H1 (cell line): Measurements from ENCODE around the gene ACTL7A. TPM values are rescaled to one million over a fixed set of nuclear protein-coding genes. Genes with fewer than 3 reads are reported as not detected.

Source experiments
- CTCF ChIA-PET: fragments of 300-600 bp; sonication (Branson Sonifier 250); formaldehyde crosslinking; loops from one replicate; lab custom pipeline; 2021; ENCODE audit not compliant: partially characterized antibody; lab: Charles Lee
- POLR2A ChIA-PET: fragments of 300-600 bp; sonication (Branson Sonifier 250); formaldehyde crosslinking; loops from one replicate; lab custom pipeline; 2021; ENCODE audit warnings: inconsistent platforms; ENCODE audit not compliant: partially characterized antibody; lab: Charles Lee
- DNase-seq, 2 experiments: peaks; one replicate each; pipeline versions ENCODE4 v3.0.0 to v3.0.0-alpha.2; 2010 to 2022; ENCODE audit warnings: low spot score in 2 of 2, low read depth in 1 of 2, mixed read lengths in 1 of 2
- FAIRE-seq: peaks from 2 replicates; lab custom pipeline; 2011; peaks lifted over from hg19 to GRCh38; lab: Jason Lieb, UNC
- H2AFZ ChIP-seq: 2 replicates; pipeline ENCODE4 v1.8.1; 2012; ENCODE audit warnings: low read length, inconsistent platforms
- H2AK5ac ChIP-seq: 2 replicates; pipeline ENCODE4 v1.6.1; 2013; ENCODE audit warnings: low read depth, low read length
- H2BK120ac ChIP-seq: replicated peaks from 2 replicates; pipeline ENCODE3; 2013; ENCODE audit warnings: low read depth, low read length, inconsistent platforms
- H2BK12ac ChIP-seq: 2 replicates; pipeline ENCODE4 v1.6.1; 2013; ENCODE audit warnings: low read depth, low read length
- H2BK15ac ChIP-seq: 2 replicates; pipeline ENCODE4 v1.6.1; 2013; ENCODE audit warnings: low read length
- H2BK20ac ChIP-seq: 2 replicates; pipeline ENCODE4 v1.6.1; 2013; ENCODE audit warnings: low read length
- H2BK5ac ChIP-seq: 2 replicates; pipeline ENCODE4 v1.6.1; 2013; ENCODE audit warnings: low read depth, low read length
- H3K14ac ChIP-seq: 2 replicates; pipeline ENCODE4 v1.6.1; 2013; ENCODE audit warnings: inconsistent platforms; ENCODE audit not compliant: insufficient read length
- H3K18ac ChIP-seq: 2 replicates; pipeline ENCODE4 v1.6.1; 2013; ENCODE audit warnings: low read length; ENCODE audit errors: extremely low read depth
- H3K23ac ChIP-seq: 2 replicates; pipeline ENCODE4 v1.6.1; 2013; ENCODE audit warnings: inconsistent platforms; ENCODE audit not compliant: insufficient read length
- H3K23me2 ChIP-seq: 2 replicates; pipeline ENCODE4 v1.6.1; 2013; ENCODE audit warnings: low read depth, low read length
- H3K27ac ChIP-seq: 2 replicates; pipeline ENCODE4 v1.6.1; 2011; ENCODE audit warnings: low read depth, low read length, inconsistent platforms
- H3K27me3 ChIP-seq, 4 experiments: replicated peaks in 1 of 4; 1 replicate in 1 of 4; 2 replicates in 3 of 4; pipeline versions ENCODE4 v1.6.1 to v1.8.1; 2011 to 2013; ENCODE audit warnings: low read length in 3 of 4, mild to moderate bottlenecking in 3 of 4, inconsistent platforms in 2 of 4, mixed read lengths in 2 of 4, moderate library complexity in 1 of 4; ENCODE audit not compliant: control insufficient read depth in 3 of 4, insufficient read depth in 3 of 4; ENCODE audit errors: extremely low read depth in 1 of 4
- H3K36me3 ChIP-seq, 4 experiments: 2 replicates each; pipeline versions ENCODE4 v1.6.1 to v1.8.1; 2011 to 2013; ENCODE audit warnings: mild to moderate bottlenecking in 4 of 4, low read length in 3 of 4, moderate library complexity in 2 of 4, control low read depth in 1 of 4, inconsistent platforms in 1 of 4; ENCODE audit not compliant: insufficient read depth in 4 of 4, control insufficient read depth in 2 of 4
- H3K4ac ChIP-seq: replicated peaks from 2 replicates; pipeline ENCODE3; 2013; ENCODE audit warnings: low read length, low read depth, mixed read lengths, inconsistent platforms; ENCODE audit not compliant: insufficient read length
- H3K4me1 ChIP-seq, 4 experiments: replicated peaks in 1 of 4; 1 replicate in 1 of 4; 2 replicates in 3 of 4; pipeline versions ENCODE4 v1.6.1 to v1.8.1; 2011 to 2013; ENCODE audit warnings: low read length in 3 of 4, inconsistent platforms in 2 of 4, mixed read lengths in 1 of 4; ENCODE audit not compliant: insufficient read depth in 4 of 4, control insufficient read depth in 3 of 4
- H3K4me2 ChIP-seq, 2 experiments: 2 replicates each; pipeline versions ENCODE4 v1.6.1 to v1.8.1; 2011 to 2013; ENCODE audit warnings: low read depth in 2 of 2, low read length in 2 of 2, control low read depth in 1 of 2, inconsistent platforms in 1 of 2, mild to moderate bottlenecking in 1 of 2; ENCODE audit not compliant: insufficient read depth in 1 of 2
- H3K4me3 ChIP-seq, 4 experiments: fragments of 200-600, 300-600 bp in 1 of 4; sonication (generic), shearing (Covaris generic), sonication (Bioruptor Twin) in 1 of 4; 2 replicates each; pipeline versions ENCODE4 v1.5.1 to v1.8.1; 2011 to 2016; ENCODE audit warnings: low read length in 4 of 4, low read depth in 3 of 4, control low read depth in 2 of 4, inconsistent platforms in 2 of 4, mild to moderate bottlenecking in 2 of 4, mixed read lengths in 1 of 4, moderate library complexity in 1 of 4; ENCODE audit not compliant: insufficient read depth in 2 of 4; ENCODE audit errors: extremely low read depth in 1 of 4
- H3K56ac ChIP-seq: replicated peaks from 2 replicates; pipeline ENCODE3; 2013; ENCODE audit warnings: low read depth, mild to moderate bottlenecking, mixed read lengths, low read length, inconsistent platforms; ENCODE audit not compliant: insufficient read length
- H3K79me1 ChIP-seq: 2 replicates; pipeline ENCODE4 v1.6.1; 2013; ENCODE audit warnings: low read depth, low read length, control low read depth
- H3K79me2 ChIP-seq, 2 experiments: 2 replicates each; pipeline versions ENCODE4 v1.6.1 to v1.8.1; 2012 to 2013; ENCODE audit warnings: low read length in 2 of 2, mild to moderate bottlenecking in 2 of 2, inconsistent platforms in 1 of 2; ENCODE audit not compliant: insufficient read depth in 2 of 2, control insufficient read depth in 1 of 2
- H3K9ac ChIP-seq, 4 experiments: replicated peaks in 1 of 4; 1 replicate in 1 of 4; 2 replicates in 3 of 4; pipeline versions ENCODE4 v1.6.1 to v1.8.1; 2011 to 2013; ENCODE audit warnings: low read depth in 3 of 4, low read length in 3 of 4, control low read depth in 2 of 4, mild to moderate bottlenecking in 2 of 4, moderate library complexity in 2 of 4, inconsistent platforms in 1 of 4; ENCODE audit errors: extremely low read depth in 1 of 4
- H3K9me3 ChIP-seq, 2 experiments: 2 replicates each; pipeline versions ENCODE4 v1.6.1 to v1.8.1; 2012 to 2013; ENCODE audit warnings: mild to moderate bottlenecking in 2 of 2, moderate library complexity in 2 of 2, control low read depth in 1 of 2, inconsistent platforms in 1 of 2, low read depth in 1 of 2, low read length in 1 of 2, mixed read lengths in 1 of 2; ENCODE audit not compliant: insufficient read depth in 2 of 2
- H4K20me1 ChIP-seq, 2 experiments: replicated peaks in 1 of 2; 2 replicates each; pipeline versions ENCODE3 to v1.8.1; 2011 to 2013; ENCODE audit warnings: inconsistent platforms in 2 of 2, low read length in 2 of 2, mild to moderate bottlenecking in 1 of 2; ENCODE audit not compliant: insufficient read depth in 2 of 2, control insufficient read depth in 1 of 2
- H4K5ac ChIP-seq: 2 replicates; pipeline ENCODE4 v1.6.1; 2013; ENCODE audit warnings: low read length, low read depth, mixed read lengths, inconsistent platforms; ENCODE audit not compliant: insufficient read length
- H4K8ac ChIP-seq: 2 replicates; pipeline ENCODE4 v1.8.0; 2013; ENCODE audit warnings: mild to moderate bottlenecking, moderate library complexity, low read length, inconsistent platforms; ENCODE audit not compliant: insufficient read depth; ENCODE audit errors: extremely low read depth
- H4K91ac ChIP-seq: replicated peaks from 2 replicates; pipeline ENCODE3; 2013; ENCODE audit warnings: low read length, mixed read lengths, inconsistent platforms; ENCODE audit not compliant: insufficient read length
- BCL11A ChIP-seq, 2 experiments: IDR thresholded peaks; one replicate each; pipeline ENCODE4 v1.6.1; 2011; ENCODE audit warnings: low read depth in 2 of 2, low read length in 2 of 2, mild to moderate bottlenecking in 2 of 2
- HDAC2 ChIP-seq, 2 experiments: fragments of 300-600 bp in 1 of 2; sonication (generic) in 1 of 2; IDR thresholded peaks; 2 replicates each; pipeline ENCODE4 v1.6.1; 2011 to 2012; ENCODE audit warnings: low read depth in 2 of 2, low read length in 2 of 2, mild to moderate bottlenecking in 2 of 2, moderate library complexity in 2 of 2, borderline replicate concordance in 1 of 2, inconsistent platforms in 1 of 2
- WGBS, 2 experiments: shearing (Covaris generic) in 1 of 2; methylation state at CpG; one replicate each; pipeline versions ENCODE4 v1.1.6 to v1.1.7; 2013 to 2015; ENCODE audit warnings: low lambda C conversion rate in 2 of 2, mixed read lengths in 2 of 2, inconsistent platforms in 1 of 2, low coverage in 1 of 2, missing lambda C conversion rate in 1 of 2; ENCODE audit not compliant: insufficient replicate concordance in 2 of 2, insufficient coverage in 1 of 2, insufficient read length in 1 of 2; ENCODE audit errors: extremely low coverage in 1 of 2, missing lambda C conversion rate in 1 of 2; 5-methylcytosine and 5-hydroxymethylcytosine counted together
- polyA plus RNA-seq, 7 experiments: library from polyadenylated mRNA; depleted of rRNA in 3 of 7; stranded (reverse) in 5 of 7; unstranded in 2 of 7; fragments of >200 nt in 5 of 7; fragments of 200-250 nt in 2 of 7; gene quantifications; 1 replicate in 5 of 7; 2 replicates in 1 of 7; 4 replicates in 1 of 7; pipeline versions ENCODE4 v1.2.1 to v1.2.3, GENCODE V29; 2011 to 2013; ENCODE audit warnings: missing spikeins in 2 of 7, mixed read lengths in 2 of 7
- total RNA-seq: library from RNA; stranded (reverse); fragmentation: NEBNext Ultra II Directional; extraction: Animal tissue kit (Norgen Biotek cat#: 25700); gene quantifications from 2 replicates; pipeline ENCODE4 v1.2.1, GENCODE V29; 2021
- TF ChIP-seq, protein P1 (sequence below), 3 experiments: IDR thresholded peaks; 1 replicate in 2 of 3; 2 replicates in 1 of 3; pipeline versions ENCODE4 v1.5.1 to v1.6.1; 2011; ENCODE audit warnings: low read length in 3 of 3, mild to moderate bottlenecking in 3 of 3, inconsistent platforms in 2 of 3, low read depth in 1 of 3, moderate library complexity in 1 of 3; ENCODE audit not compliant: insufficient read depth in 1 of 3; ENCODE audit errors: control extremely low read depth in 1 of 3
- TF ChIP-seq, protein P2 (sequence below): IDR thresholded peaks from 2 replicates; pipeline ENCODE4 v1.6.1; 2011; ENCODE audit warnings: low read depth, mild to moderate bottlenecking, low read length; ENCODE audit not compliant: insufficient read depth

ACTL7A gene
- total and polyA plus RNA-seq, 2 of the 8 experiments (the other 6 are each of a cell fraction or from before 2014, with no cell fraction given): not detected

DNA sequence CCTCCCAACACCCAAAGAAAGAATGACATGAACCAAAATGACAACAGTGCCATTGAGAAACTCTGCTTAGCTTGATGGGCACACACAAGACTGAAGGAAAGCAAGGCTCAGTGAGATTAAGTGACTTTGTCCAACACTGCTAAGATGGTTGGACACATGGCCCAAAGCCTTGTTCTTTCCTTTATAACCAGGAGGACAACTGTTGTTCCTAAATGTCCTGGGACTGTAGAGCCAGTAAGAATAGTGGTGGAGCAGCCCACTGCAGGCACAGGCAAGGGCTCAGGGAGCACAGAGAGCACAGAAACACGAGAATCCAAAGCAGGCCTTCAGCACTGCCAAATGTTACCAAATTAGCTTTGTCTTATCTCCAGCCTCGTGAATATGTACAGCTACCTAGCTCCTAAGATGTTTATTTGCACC, 3.9 kb downstream of the ACTL7A start:
- H3K18ac ChIP-seq: no peak overlapping the region
- WGBS, 2 experiments: 87% methylated on average over 2 of the region's 2 CpGs; no CpG with 5 or more reads in 1 of the 2 experiments
- H2BK20ac ChIP-seq: no peak overlapping the region
- no peak overlapping the region for H3K23ac ChIP-seq
- no peak overlapping the region for H4K8ac ChIP-seq
- no peaks in the 10 kb centered on the region for H3K27me3 ChIP-seq
- H2BK15ac ChIP-seq: no peak overlapping the region
- no peak overlapping the region for H3K4me3 ChIP-seq
- H3K14ac ChIP-seq: no peak overlapping the region
- DNase-seq (no peak), FAIRE-seq (no peak)
- H2AK5ac ChIP-seq: no peak overlapping the region
- POLR2A ChIA-PET: no interaction called here
- H3K9me3 ChIP-seq: 0 out of 4 replicates have a peak, but pooled peaks cover 0 to under 1% of the 10 kb centered on the region in 2 experiments
- no peak overlapping the region for H2BK12ac ChIP-seq
- H4K5ac ChIP-seq: no peak overlapping the region
- peaks cover 0 to 12% (median 5%) of the 10 kb centered on the region in 4 experiments; a peak in 3 of 8 replicates for H3K36me3 ChIP-seq
- H3K27ac ChIP-seq: no peak overlapping the region
- no peak overlapping the region for H2BK120ac ChIP-seq
- no peaks in the 10 kb centered on the region for H3K79me1 ChIP-seq
- no peak overlapping the region for H3K4me2 ChIP-seq
- H3K23me2 ChIP-seq: no peaks in the 10 kb centered on the region
- no peak overlapping the region for H3K9ac ChIP-seq
- H3K4me1 ChIP-seq: no peaks in the 10 kb centered on the region
- no peak overlapping the region for H3K56ac ChIP-seq
- no peak overlapping the region for H2AFZ ChIP-seq
- H4K91ac ChIP-seq: no peak overlapping the region
- CTCF ChIA-PET: interaction anchor here (0.8 to 1.6 kb wide), 4 partner anchors 10 to 16 kb away, joined by 3 to 4 read pairs (median 3); no protein-coding TSS in a partner anchor
- no peak overlapping the region for H3K4ac ChIP-seq
- H4K20me1 ChIP-seq: no peaks in the 10 kb centered on the region
- TF ChIP-seq, protein P1, sequence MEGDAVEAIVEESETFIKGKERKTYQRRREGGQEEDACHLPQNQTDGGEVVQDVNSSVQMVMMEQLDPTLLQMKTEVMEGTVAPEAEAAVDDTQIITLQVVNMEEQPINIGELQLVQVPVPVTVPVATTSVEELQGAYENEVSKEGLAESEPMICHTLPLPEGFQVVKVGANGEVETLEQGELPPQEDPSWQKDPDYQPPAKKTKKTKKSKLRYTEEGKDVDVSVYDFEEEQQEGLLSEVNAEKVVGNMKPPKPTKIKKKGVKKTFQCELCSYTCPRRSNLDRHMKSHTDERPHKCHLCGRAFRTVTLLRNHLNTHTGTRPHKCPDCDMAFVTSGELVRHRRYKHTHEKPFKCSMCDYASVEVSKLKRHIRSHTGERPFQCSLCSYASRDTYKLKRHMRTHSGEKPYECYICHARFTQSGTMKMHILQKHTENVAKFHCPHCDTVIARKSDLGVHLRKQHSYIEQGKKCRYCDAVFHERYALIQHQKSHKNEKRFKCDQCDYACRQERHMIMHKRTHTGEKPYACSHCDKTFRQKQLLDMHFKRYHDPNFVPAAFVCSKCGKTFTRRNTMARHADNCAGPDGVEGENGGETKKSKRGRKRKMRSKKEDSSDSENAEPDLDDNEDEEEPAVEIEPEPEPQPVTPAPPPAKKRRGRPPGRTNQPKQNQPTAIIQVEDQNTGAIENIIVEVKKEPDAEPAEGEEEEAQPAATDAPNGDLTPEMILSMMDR (IDR thresholded peaks at IDR 0.05; ENCODE audit: control extremely low read depth in 1 of 3, insufficient read depth in 1 of 3, low read depth in 1 of 3, low read length in 3 of 3): no peak
- TF ChIP-seq HDAC2 (IDR thresholded peaks at IDR 0.05; ENCODE audit: borderline replicate concordance in 1 of 2, low read depth in 2 of 2, low read length in 2 of 2) (no peak), BCL11A (IDR thresholded peaks at IDR 0.05; ENCODE audit: low read depth in 2 of 2, low read length in 2 of 2) (no peak)
- TF ChIP-seq, protein P2, sequence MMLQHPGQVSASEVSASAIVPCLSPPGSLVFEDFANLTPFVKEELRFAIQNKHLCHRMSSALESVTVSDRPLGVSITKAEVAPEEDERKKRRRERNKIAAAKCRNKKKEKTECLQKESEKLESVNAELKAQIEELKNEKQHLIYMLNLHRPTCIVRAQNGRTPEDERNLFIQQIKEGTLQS: no peak
- no peak overlapping the region for H2BK5ac ChIP-seq
- no peaks in the 10 kb centered on the region for H3K79me2 ChIP-seq
